Measurements from ENCODE around the gene CLCA2.
A peak's percentile ranks its signal among the peaks of the same experiment; 100 is the strongest.

Gene CLCA2

GRCh38 chr1:86423873-86424272 lies at the start of gene CLCA2:
Gene CLCA2, plus strand, starts transcription at chr1:86424171. Its CDS starts 77 bp downstream, at chr1:86424248.
- DNase-seq (ENCODE audit: low read depth in 4 of 4, low spot score in 1 of 4) = no peak

- DNase-seq (ENCODE audit: low read depth in 4 of 4, low spot score in 1 of 4) = no peak
Measured at GRCh38 chr1:86375688-86376087, 48.3 kb upstream of the CLCA2 start.

- DNase-seq (ENCODE audit: low read depth in 4 of 4, low spot score in 1 of 4) = no peak
Measured at GRCh38 chr1:86377341-86377740, 46.6 kb upstream of the CLCA2 start.

- DNase-seq (ENCODE audit: low read depth in 4 of 4, low spot score in 1 of 4) = no peak
Measured at GRCh38 chr1:86378813-86379212, 45.2 kb upstream of the CLCA2 start.

GRCh38 chr1:86380257-86380861 lies 43.6 kb upstream of the CLCA2 start:
- DNase-seq (ENCODE audit: low read depth in 4 of 4, low spot score in 1 of 4) = no peak

- DNase-seq (ENCODE audit: low read depth in 4 of 4, low spot score in 1 of 4) = no peak
Measured at GRCh38 chr1:86381223-86381622, 42.7 kb upstream of the CLCA2 start.

GRCh38 chr1:86382878-86383277 lies 41.1 kb upstream of the CLCA2 start:
- DNase-seq (ENCODE audit: low read depth in 4 of 4, low spot score in 1 of 4) = no peak

GRCh38 chr1:86387916-86388627 lies 35.9 kb upstream of the CLCA2 start:
- no peak for DNase-seq (ENCODE audit: low read depth in 4 of 4, low spot score in 1 of 4)

- no peak for DNase-seq (ENCODE audit: low read depth in 4 of 4, low spot score in 1 of 4)
Measured at GRCh38 chr1:86388777-86389176, 35.2 kb upstream of the CLCA2 start.

GRCh38 chr1:86389307-86389706 lies 34.7 kb upstream of the CLCA2 start:
- no peak for DNase-seq (ENCODE audit: low read depth in 4 of 4, low spot score in 1 of 4)

- DNase-seq (ENCODE audit: low read depth in 4 of 4, low spot score in 1 of 4) = no peak
Measured at GRCh38 chr1:86394416-86394815, 29.6 kb upstream of the CLCA2 start.

- peak; percentile 59 to 85 (median 76) for DNase-seq (ENCODE audit: low read depth in 4 of 4, low spot score in 1 of 4)
Measured at GRCh38 chr1:86395751-86396497, 28.0 kb upstream of the CLCA2 start, which contains the start of gene ODF2L. Gene ODF2L, minus strand, starts transcription at chr1:86396323. Its CDS starts 9,296 bp downstream, at chr1:86387027.

- DNase-seq (ENCODE audit: low read depth in 4 of 4, low spot score in 1 of 4) = no peak
Measured at GRCh38 chr1:86396498-86396890, 27.5 kb upstream of the CLCA2 start.

- no peak for DNase-seq (ENCODE audit: low read depth in 4 of 4, low spot score in 1 of 4)
Measured at GRCh38 chr1:86409416-86410021, 14.5 kb upstream of the CLCA2 start.

GRCh38 chr1:86410879-86411278 lies 13.1 kb upstream of the CLCA2 start:
- DNase-seq (ENCODE audit: low read depth in 4 of 4, low spot score in 1 of 4) = no peak

GRCh38 chr1:86416343-86416742 lies 7.6 kb upstream of the CLCA2 start:
- DNase-seq (ENCODE audit: low read depth in 4 of 4, low spot score in 1 of 4) = no peak

- DNase-seq (ENCODE audit: low read depth in 4 of 4, low spot score in 1 of 4) = no peak
Measured at GRCh38 chr1:86419277-86419903, 4.6 kb upstream of the CLCA2 start.

- DNase-seq (ENCODE audit: low read depth in 4 of 4, low spot score in 1 of 4) = no peak
Measured at GRCh38 chr1:86421601-86422280, 2.2 kb upstream of the CLCA2 start.

- no peak for DNase-seq (ENCODE audit: low read depth in 4 of 4, low spot score in 1 of 4)
Measured at GRCh38 chr1:86423473-86423872, 498 bp upstream of the CLCA2 start.

- DNase-seq (ENCODE audit: low read depth in 4 of 4, low spot score in 1 of 4) = no peak
Measured at GRCh38 chr1:86429122-86429725, 5.3 kb downstream of the CLCA2 start.
